ENCODE results near the gene MUC4. TPM values are rescaled to one million over a fixed set of nuclear protein-coding genes. Genes with fewer than 3 reads are reported as not detected.
A peak's percentile ranks its signal among the peaks of the same experiment; 100 is the strongest.

Gene MUC4, protein sequence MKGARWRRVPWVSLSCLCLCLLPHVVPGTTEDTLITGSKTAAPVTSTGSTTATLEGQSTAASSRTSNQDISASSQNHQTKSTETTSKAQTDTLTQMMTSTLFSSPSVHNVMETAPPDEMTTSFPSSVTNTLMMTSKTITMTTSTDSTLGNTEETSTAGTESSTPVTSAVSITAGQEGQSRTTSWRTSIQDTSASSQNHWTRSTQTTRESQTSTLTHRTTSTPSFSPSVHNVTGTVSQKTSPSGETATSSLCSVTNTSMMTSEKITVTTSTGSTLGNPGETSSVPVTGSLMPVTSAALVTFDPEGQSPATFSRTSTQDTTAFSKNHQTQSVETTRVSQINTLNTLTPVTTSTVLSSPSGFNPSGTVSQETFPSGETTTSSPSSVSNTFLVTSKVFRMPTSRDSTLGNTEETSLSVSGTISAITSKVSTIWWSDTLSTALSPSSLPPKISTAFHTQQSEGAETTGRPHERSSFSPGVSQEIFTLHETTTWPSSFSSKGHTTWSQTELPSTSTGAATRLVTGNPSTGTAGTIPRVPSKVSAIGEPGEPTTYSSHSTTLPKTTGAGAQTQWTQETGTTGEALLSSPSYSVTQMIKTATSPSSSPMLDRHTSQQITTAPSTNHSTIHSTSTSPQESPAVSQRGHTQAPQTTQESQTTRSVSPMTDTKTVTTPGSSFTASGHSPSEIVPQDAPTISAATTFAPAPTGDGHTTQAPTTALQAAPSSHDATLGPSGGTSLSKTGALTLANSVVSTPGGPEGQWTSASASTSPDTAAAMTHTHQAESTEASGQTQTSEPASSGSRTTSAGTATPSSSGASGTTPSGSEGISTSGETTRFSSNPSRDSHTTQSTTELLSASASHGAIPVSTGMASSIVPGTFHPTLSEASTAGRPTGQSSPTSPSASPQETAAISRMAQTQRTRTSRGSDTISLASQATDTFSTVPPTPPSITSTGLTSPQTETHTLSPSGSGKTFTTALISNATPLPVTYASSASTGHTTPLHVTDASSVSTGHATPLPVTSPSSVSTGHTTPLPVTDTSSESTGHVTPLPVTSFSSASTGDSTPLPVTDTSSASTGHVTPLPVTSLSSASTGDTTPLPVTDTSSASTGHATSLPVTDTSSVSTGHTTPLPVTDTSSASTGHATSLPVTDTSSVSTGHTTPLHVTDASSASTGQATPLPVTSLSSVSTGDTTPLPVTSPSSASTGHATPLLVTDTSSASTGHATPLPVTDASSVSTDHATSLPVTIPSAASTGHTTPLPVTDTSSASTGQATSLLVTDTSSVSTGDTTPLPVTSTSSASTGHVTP (N-terminal part only)
- 1 to 10 TPM in 1 of 4 donors, under 1 TPM in 3; 0.62 to 2.8 (median 0.82) TPM for polyA plus RNA-seq (ENCODE audit: insufficient read length in 4 of 4)

DNA sequence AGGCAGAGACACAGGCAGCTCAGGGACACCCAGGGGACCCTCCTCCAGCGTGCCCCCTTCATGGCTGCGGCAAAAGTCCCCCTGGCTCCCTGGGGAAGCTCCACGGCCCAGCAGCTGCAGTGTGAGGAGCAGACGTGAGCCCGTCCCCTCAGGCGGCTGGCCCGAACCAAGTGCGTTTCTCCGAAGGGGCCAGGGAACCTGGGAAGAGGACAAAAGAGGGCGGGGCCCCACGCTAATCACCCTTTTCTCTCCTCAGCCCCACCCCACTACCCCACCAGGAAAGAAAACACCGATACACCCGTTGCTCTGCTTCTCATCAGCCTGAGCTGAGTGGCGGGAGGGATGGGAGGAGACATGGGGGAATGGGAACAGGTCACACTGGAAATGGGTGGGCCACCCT, at the start of gene MUC4:
MUC4 (minus strand) TSS at position 174 of the 400 bp plus-strand sequence; CDS start at position 62, 112 bp downstream.
- DNase-seq (ENCODE audit: low read depth in 4 of 4, low spot score in 3 of 4), result no peak

DNA sequence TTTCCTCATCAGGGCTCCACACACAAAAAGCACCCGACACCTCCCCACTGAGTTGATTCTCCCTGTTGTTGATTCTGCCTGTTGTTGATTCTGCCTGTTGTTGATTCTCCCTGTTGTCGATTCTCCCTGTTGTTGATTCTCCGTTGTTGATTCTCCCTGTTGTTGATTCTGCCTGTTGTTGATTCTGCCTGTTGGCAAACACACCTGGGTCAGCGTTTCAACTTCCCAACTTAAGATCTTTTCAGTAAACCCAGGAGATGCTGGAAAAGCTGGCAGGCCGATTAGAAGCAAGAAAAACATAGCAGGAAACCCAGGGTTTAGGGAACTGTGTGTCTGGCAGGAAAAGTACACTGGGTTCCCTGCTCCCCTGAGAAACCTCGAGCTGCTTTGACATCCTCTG, 48.7 kb upstream of the MUC4 start:
- no peak for DNase-seq (ENCODE audit: low read depth in 4 of 4, low spot score in 3 of 4)

DNA sequence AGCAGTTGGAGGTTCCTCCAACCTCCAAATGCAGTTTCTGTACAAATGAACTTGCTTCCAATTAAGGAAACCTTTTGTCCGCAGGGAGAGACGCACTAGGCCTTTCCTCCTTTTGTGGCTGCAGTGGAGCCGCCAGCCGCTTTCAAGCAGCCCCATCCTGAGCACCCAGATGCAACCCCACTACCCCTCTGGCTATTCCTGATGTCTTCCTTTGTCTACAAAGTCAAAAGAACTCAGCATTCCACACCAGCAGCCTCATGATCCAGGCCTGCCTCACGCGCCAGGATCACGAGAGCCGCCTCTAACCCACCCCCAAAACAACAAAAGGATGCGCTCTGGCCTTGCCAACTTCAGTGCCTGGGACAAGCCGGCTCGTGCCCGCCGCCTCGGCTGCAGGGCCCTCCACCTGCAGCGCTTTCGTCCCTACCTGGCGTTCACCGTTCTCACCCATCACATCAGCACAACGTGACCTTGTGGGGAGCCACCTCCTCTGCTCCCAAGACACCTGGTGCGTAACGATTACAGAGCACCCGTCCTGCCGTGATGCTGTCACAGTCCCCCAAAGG, 48.2 kb upstream of the MUC4 start:
- DNase-seq (ENCODE audit: low read depth in 4 of 4, low spot score in 3 of 4), result no peak

DNA sequence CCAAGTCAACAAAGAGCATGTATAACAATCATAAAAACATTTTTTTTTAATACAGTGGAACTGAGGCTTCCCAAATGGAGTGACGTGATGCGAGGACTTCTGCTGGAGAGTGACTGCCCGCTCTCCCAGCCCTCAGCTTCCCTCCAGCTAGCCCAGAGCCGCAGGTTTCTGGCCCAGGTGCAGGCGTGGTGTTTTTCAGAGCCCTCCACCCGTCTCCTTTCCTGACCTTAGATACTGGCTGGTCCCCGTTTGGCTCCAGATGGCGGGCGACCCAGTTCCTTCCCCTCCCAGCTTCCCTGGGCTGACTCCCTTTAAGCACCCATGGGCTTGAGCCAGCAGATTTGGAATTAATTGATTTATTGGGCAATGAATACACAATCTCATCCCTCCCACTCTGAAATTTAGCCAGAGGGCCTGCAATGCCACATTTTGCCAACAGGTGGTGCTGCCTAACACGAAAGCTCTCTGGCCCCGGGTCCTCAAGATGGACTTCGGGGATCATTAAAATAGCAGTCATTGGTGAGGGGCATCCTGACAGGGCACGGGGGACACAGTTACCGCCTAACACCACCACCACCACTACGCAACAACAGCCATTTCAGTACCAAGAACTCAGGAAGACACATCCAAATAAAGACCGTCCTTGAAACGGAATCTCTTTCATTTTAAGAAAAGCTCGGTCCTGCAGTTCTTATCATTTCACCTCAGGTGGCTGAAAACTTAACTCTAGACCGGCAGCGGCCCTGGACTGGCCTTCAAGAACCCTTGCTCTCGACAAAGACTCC, 47.5 kb upstream of the MUC4 start:
- peak in 1 of 4 donors; percentile 41 for DNase-seq (ENCODE audit: low read depth in 4 of 4, low spot score in 3 of 4)

DNA sequence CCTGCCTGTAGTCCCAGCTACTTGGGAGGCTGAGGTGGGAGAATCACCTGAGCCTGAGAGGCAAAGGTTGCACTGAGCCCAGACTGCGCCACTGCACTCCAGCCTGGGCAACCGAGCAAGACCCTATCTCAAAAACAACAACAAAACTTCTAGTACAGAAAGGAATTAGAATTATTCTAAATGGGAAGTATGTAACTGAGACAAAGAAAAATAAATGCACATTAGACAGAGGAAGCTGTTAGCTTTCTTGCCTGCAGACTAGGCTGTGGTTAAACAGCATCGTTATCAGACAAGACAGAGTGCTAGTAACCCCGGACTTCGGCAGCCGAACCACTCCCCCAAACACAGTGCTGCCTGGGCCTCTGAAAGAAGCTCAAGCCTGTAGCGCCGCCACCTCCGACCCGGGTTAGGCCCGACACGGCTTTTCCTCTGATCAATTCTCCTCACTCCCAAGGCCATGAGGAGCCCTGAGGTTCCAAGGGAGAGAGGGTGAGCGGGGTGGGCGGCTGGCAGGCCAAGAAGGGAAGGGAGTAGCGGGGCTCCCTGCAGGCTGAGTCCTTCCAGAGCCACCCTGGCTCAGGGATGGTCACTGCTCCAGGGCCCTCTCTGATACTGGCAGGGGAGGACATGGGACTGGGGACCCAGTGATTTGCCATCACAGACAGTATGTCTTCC, 44.8 kb upstream of the MUC4 start:
- no peak for DNase-seq (ENCODE audit: low read depth in 4 of 4, low spot score in 3 of 4)

DNA sequence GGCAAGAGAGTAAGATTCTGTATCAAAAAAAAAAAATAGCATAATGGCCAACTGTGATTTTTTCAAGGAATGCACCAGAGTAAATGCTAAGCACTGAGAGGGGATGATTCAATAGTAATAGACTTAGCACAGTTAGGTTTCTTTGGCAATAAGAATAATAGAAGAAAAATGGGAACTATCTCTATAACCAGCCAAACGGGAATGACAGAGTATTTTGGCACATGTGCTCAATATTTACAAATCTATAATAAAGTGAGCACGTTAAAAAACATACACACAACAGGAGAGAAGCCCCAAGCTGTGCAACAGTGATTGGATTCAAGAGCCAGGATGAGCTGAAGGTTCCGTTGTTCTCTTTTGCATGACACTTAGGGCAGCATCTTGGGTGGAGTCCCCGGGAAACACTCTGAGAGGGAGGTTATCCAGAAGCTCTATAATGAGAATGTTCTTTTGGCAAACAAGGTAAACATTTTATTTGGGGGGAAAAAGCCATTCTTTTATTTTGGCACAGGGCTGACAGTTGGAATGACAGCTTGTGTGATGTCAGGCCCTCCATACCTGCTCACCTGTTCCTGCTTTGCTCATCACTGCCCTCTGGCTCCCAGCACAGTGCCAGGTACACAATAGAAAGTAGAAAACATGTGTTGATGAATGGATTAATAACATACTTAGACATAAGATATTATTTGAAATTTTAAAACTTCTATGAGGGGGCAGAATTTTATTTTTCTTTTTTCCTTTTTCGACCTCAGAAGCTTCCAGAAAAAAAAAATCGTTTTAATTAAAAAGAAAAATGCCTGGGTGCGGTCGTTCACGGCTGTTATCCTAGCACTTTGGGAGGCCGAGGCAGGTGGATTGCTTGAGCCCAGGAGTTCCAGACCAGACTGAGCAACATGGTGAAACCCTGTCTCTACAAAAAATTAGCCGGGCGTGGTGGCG, 44.0 kb upstream of the MUC4 start:
- no peak for DNase-seq (ENCODE audit: low read depth in 4 of 4, low spot score in 3 of 4)

DNA sequence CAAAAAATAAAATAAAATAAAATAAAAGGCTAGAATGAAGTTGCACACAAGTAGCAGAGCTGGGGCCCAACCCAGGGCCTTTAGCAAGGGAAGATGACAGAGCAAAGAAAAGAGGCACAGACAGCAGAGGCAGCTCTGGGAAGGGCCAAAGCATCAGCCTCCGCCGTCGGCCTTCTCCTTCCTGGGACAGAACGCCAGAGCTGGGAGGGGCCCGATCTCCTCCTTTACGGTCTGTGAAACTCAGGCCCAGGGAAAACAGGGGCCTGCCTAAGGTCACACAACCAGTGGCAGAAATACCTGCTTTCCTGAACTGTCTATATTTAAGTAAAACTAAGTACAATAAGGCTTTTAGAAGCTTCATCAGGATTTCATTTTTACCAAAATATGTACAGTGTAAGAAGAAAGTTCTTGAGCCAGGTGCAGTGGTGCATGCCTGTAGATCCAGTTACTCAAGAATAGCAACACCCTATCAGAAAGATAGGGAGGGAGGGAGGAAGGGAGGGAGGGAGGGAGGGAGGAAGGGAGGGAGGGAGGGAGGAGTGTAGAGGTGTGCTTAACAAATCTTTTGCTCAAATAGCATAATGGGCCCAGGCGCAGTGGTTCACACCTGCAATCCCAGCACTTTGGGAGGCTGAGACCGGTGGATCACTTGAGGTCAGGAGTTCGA, 43.0 kb upstream of the MUC4 start:
- DNase-seq (ENCODE audit: low read depth in 4 of 4, low spot score in 3 of 4), result no peak

DNA sequence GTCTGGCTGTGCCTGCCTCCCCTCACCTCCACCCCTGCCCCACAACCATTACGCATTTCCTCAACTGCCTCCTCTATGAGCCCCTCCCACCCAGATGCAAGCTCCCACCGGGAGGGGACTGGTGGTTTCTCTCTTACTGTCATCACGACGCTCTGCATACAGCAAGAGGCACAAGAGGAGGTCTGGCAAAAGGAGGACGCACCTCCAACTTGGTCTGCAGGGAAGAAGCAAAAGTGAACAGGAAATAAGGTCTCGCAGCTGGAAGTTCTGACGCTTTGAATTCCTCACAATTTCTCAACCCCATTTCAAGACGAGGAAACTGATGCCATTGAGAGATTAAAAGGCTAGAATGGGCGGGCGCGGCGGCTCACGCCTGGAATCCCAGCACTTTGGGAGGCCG, 42.3 kb upstream of the MUC4 start:
- DNase-seq (ENCODE audit: low read depth in 4 of 4, low spot score in 3 of 4), result no peak

DNA sequence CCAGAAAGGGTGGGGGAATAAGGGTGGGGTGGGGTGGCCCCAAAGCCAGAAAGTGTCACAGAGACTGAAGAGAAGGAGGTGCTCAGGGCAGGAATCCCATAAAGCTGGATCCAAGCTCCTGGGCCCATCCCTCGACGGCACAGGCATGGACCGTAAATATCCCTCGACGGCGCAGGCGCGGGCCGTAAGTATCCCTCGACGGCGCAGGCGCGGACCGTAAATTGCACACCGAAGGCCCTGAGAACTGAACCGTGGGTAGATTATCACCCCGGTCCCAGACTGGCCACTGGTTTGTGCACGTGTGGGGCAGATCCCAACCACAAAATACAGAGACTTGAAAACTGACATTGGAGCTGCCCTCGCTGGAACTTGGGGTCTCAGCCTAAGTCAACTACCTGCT, 41.3 kb upstream of the MUC4 start:
- DNase-seq (ENCODE audit: low read depth in 4 of 4, low spot score in 3 of 4), result no peak

DNA sequence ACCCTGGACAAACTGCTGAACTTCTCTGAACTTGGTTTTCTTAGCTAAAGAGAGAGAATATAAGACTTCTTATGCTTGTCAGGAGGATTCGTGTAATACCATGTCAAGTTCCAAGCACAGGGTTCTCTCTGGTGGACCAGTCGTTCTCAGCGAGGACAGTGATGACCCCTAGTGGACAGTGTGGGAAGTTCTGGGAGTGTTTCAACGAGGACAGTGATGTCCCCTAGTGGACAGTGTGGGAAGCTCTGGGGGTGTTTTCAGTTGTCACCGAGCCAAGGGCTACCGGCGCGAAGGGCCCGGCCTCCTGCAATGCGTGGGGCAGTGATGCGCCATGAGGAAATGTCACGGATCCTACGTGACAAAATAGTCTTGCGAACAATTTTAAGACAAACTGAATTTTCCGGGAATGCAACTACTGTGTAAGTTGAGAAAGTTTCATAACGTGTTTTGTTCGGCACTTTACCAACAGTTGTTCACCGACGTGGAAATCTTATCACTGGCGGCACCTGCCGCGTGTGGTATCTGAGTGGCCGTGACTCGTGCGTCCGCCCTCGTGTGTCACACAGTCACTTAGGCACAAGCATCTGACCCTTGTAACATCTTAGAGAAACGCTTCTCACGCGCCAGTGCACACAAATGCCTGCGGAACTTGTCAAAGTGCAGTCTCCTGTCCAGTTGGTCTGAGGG, 39.3 kb upstream of the MUC4 start:
- peak; percentile 72 to 89 (median 82) for DNase-seq (ENCODE audit: low read depth in 4 of 4, low spot score in 3 of 4)

DNA sequence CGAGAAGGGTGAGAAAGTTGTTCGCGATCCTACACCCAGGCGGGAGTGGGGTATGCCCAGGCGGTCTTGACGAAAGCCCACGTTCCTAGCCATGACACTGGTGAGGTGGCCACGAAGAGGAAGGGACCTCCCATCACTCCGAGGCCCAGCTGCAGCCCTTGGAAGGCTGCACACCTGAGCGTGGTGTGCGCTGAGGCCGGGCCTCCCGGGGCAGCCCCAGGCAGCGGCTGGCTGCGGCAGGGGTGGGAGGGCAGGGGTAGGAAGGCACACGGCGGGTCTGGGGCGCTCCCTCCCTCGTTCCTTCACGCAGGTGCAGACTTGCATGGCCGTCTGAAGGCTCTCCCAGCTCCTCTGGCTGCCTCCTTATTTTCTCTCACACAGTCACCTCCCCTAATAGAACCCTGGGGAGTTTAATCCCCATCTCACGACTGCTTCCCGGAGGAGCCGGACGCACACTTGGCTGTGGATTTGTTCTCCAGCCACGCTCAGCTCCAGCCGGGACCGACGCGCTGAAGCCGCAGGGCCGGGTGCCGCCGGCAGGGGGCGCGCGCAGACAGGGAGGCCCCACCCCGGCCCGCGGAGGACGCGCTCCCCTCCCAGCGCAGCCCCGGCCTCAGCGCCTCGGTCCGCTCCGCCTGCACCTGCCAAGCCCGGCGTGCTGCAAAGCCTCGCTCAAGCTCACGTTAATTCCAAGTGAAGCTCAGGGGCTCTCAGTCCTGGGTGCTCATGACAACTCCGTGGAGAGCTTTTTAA, 37.8 kb upstream of the MUC4 start:
- no peak for DNase-seq (ENCODE audit: low read depth in 4 of 4, low spot score in 3 of 4)

DNA sequence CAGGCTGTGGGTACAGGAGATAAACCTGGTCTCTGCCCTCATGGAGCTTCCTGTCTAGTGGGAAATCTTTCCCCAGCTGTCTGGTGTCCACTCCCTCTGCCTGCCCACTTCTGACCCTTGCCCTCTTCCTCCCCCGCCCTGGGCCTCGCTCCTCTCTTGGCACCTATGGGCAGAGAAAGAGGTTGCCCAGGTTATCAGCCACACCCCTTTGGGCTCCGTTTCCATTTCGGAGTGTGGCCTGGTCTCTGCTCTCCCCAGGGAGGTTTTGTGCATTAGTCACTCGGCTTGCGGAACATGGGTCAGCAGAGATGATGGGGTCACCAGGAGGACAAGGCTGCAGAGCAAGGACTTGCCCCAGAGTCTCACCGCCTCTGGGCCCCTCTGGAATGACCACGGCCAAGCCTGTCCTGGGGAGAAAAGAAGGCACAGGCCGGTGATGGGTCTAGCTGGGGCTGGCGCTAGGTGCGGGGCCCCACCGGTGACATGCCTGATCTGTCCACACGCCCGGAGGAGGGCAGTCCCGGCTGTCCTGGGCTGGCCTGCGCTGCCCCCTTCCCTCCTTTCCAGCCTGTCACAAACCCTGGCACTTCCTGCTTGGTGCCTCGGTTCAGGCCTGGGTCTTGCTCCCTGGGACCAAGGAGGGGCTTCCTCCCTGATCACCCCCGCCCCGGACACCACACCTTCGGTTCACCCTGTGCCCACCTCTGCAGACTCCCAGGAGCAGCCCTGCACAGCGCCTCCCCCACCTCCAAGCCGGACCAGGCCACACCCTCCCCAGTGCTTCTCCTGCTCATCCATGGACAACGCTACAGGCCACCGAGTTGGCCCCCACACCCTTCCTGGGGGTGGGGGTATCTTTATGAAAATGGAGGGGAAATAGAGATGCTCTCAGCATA, 35.6 kb upstream of the MUC4 start:
- DNase-seq (ENCODE audit: low read depth in 4 of 4, low spot score in 3 of 4), result no peak

DNA sequence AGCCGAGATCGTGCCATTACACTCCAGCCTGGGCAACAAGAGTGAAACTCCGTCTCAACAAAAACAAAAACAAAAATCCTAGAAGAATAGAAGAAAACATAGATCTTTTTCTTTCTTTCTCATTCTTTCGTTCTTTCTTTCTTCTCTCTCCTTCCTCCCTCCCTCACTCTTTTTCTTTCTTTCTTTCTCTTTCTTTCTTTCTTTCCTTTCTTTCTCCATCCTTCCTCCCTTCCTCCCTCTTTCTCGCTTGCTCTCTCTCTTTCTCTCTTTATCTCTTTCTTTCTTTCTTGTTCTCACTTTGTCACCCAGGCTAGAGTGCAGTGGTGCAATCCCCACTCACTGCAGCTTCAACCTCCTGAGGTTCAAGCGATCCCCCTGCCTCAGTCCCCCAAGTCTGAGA, 33.8 kb upstream of the MUC4 start:
- DNase-seq (ENCODE audit: low read depth in 4 of 4, low spot score in 3 of 4), result no peak

DNA sequence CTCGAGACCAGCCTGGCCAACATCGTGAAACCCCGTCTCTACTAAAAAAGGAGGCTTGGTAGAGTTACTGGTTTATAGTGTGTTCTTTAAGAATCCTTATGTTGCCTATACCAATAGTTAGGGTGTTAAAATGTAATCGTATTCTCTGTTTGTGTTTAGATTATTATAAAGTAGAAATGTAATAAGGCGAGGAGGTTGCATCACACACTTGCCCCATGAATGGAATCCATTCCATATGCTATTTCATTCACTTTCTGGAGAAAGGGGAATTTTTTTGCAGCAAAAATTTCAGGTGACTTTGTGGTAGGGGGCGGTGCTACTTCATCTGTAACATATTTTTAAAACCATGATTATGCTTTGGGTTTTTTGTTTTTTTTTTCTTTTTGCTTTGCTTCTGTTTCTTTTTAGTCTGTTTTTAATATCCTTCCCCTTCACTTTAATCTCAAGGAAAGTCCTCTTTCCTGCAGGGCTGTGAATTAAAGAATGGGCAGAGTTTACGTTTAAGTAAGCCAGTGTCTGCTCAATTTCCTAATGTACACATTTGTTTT, 33.0 kb upstream of the MUC4 start:
- no peak for DNase-seq (ENCODE audit: low read depth in 4 of 4, low spot score in 3 of 4)

Data from left renal pelvis (tissue), 4 donors.